ENCODE results near the gene EEF1A2. TPM values are rescaled to one million over a fixed set of nuclear protein-coding genes. Genes with fewer than 3 reads are reported as not detected.

The EEF1A2 gene
- total and polyA plus RNA-seq, 5 donors from 2014 or later = 0.10 to 2.1 (median 0.33) TPM; not detected in 1

- ATAC-seq (ENCODE audit: low read depth in 2 of 2) (no peak), DNase-seq (no peak)
Measured at GRCh38 chr20:63539441-63540370, 40.8 kb upstream of the EEF1A2 start.

GRCh38 chr20:63539092-63539430 is 40.2 kb upstream of the EEF1A2 start:
- no peaks in the 10 kb centered on the region for H3K9me3 Mint-ChIP-seq
- H3K4me3 ChIP-seq (ENCODE audit: low read depth, low read length) = no peak overlapping the region
- H3K4me3 Mint-ChIP-seq = peak overlapping the region in 1 of 4 donors; percentile 69
- DNase-seq = no peak
- no peaks in the 10 kb centered on the region for H3K27me3 Mint-ChIP-seq
- H3K9me3 ChIP-seq (ENCODE audit: control insufficient read depth in 2 of 2, low read length in 2 of 2) = no peaks in the 10 kb centered on the region
- H3K36me3 ChIP-seq (ENCODE audit: control insufficient read depth, insufficient read depth, low read length) = no peaks in the 10 kb centered on the region
- H3K4me1 Mint-ChIP-seq = peaks cover 2 to 17% (median 5%) of the 10 kb centered on the region in 4 donors
- ATAC-seq (ENCODE audit: low read depth in 2 of 2) = no peak
- H3K4me1 ChIP-seq (ENCODE audit: control insufficient read depth, insufficient read depth, low read length, poor library complexity, severe bottlenecking) = peaks cover 23% of the 10 kb centered on the region
- no peaks in the 10 kb centered on the region for H3K36me3 Mint-ChIP-seq
- peak overlapping the region; percentile 86 for H3K27ac ChIP-seq (ENCODE audit: insufficient read depth, low read length, poor library complexity, severe bottlenecking)
- H3K27ac Mint-ChIP-seq = no peak overlapping the region
- no peaks in the 10 kb centered on the region for H3K27me3 ChIP-seq (ENCODE audit: control insufficient read depth, insufficient read depth, low read length)

More at GRCh38 chr20:63539441-63540370, 40.8 kb upstream of the EEF1A2 start:
- H3K4me1 ChIP-seq (ENCODE audit: control insufficient read depth, insufficient read depth, low read length, poor library complexity, severe bottlenecking) = peaks cover 23% of the 10 kb centered on the region
- Mint-ChIP-seq H3K4me1 (peaks cover 2 to 17% (median 5%) of the 10 kb centered on the region in 4 donors), H3K36me3 (no peaks in the 10 kb centered on the region), H3K9me3 (no peaks in the 10 kb centered on the region), H3K27ac (no peak overlapping the region), H3K4me3 (peak overlapping the region in 1 of 4 donors; percentile 69), H3K27me3 (no peaks in the 10 kb centered on the region)
- H3K27ac ChIP-seq (ENCODE audit: insufficient read depth, low read length, poor library complexity, severe bottlenecking) = no peak overlapping the region
- H3K36me3 ChIP-seq (ENCODE audit: control insufficient read depth, insufficient read depth, low read length) = no peaks in the 10 kb centered on the region
- no peak overlapping the region for H3K4me3 ChIP-seq (ENCODE audit: low read depth, low read length)
- H3K27me3 ChIP-seq (ENCODE audit: control insufficient read depth, insufficient read depth, low read length) = no peaks in the 10 kb centered on the region
- H3K9me3 ChIP-seq (ENCODE audit: control insufficient read depth in 2 of 2, low read length in 2 of 2) = no peaks in the 10 kb centered on the region

GRCh38 chr20:63538204-63539091 is 39.6 kb upstream of the EEF1A2 start:
- peak in 2 of 3 donors; percentile 28 to 41 for DNase-seq
- no peak overlapping the region for H3K4me3 ChIP-seq (ENCODE audit: low read depth, low read length)
- Mint-ChIP-seq H3K27me3 (no peaks in the 10 kb centered on the region), H3K4me3 (peak overlapping the region; percentile 72 to 84 (median 80)), H3K36me3 (no peaks in the 10 kb centered on the region), H3K9me3 (no peaks in the 10 kb centered on the region), H3K4me1 (peaks cover 0 to 17% (median under 1%) of the 10 kb centered on the region in 4 donors), H3K27ac (peak overlapping the region in 1 of 3 donors; percentile 55)
- H3K9me3 ChIP-seq (ENCODE audit: control insufficient read depth in 2 of 2, low read length in 2 of 2) = no peaks in the 10 kb centered on the region
- ATAC-seq (ENCODE audit: low read depth in 2 of 2) = no peak
- H3K27ac ChIP-seq (ENCODE audit: insufficient read depth, low read length, poor library complexity, severe bottlenecking) = peak overlapping the region; percentile 86
- H3K36me3 ChIP-seq (ENCODE audit: control insufficient read depth, insufficient read depth, low read length) = no peaks in the 10 kb centered on the region
- no peaks in the 10 kb centered on the region for H3K27me3 ChIP-seq (ENCODE audit: control insufficient read depth, insufficient read depth, low read length)
- peaks cover 23% of the 10 kb centered on the region for H3K4me1 ChIP-seq (ENCODE audit: control insufficient read depth, insufficient read depth, low read length, poor library complexity, severe bottlenecking)

GRCh38 chr20:63537525-63538203 is 38.8 kb upstream of the EEF1A2 start:
- ATAC-seq (ENCODE audit: low read depth in 2 of 2) (peak; percentile 87 to 88), DNase-seq (peak; percentile 87 to 95 (median 92))
- H3K9me3 Mint-ChIP-seq = no peaks in the 10 kb centered on the region
- Histone ChIP-seq H3K36me3 (ENCODE audit: control insufficient read depth, insufficient read depth, low read length) (no peaks in the 10 kb centered on the region), H3K27ac (ENCODE audit: insufficient read depth, low read length, poor library complexity, severe bottlenecking) (peak overlapping the region; percentile 86), H3K4me1 (ENCODE audit: control insufficient read depth, insufficient read depth, low read length, poor library complexity, severe bottlenecking) (peaks cover 23% of the 10 kb centered on the region), H3K9me3 (ENCODE audit: control insufficient read depth in 2 of 2, low read length in 2 of 2) (no peaks in the 10 kb centered on the region), H3K4me3 (ENCODE audit: low read depth, low read length) (no peak overlapping the region), H3K27me3 (ENCODE audit: control insufficient read depth, insufficient read depth, low read length) (no peaks in the 10 kb centered on the region)
- no peaks in the 10 kb centered on the region for H3K36me3 Mint-ChIP-seq
- H3K4me3 Mint-ChIP-seq = peak overlapping the region; percentile 72 to 84 (median 80)
- H3K27me3 Mint-ChIP-seq = no peaks in the 10 kb centered on the region
- H3K4me1 Mint-ChIP-seq = peaks cover 0 to 15% (median 0%) of the 10 kb centered on the region in 4 donors
- H3K27ac Mint-ChIP-seq = peak overlapping the region in 2 of 3 donors; percentile 55 to 91

GRCh38 chr20:63536997-63537524 is 38.2 kb upstream of the EEF1A2 start, which contains the start of gene PTK6:
Gene PTK6 (minus strand): TSS chr20:63537376. CDS start chr20:63537314, 62 bp downstream.
- H3K4me1 Mint-ChIP-seq = peaks cover 0 to 14% (median under 1%) of the 10 kb centered on the region in 4 donors
- no peaks in the 10 kb centered on the region for H3K27me3 ChIP-seq (ENCODE audit: control insufficient read depth, insufficient read depth, low read length)
- H3K27ac ChIP-seq (ENCODE audit: insufficient read depth, low read length, poor library complexity, severe bottlenecking) = peak within 1 kb of the TSS; percentile 86
- H3K27me3 Mint-ChIP-seq = no peaks in the 10 kb centered on the region
- no peak within 1 kb of the TSS for H3K4me3 ChIP-seq (ENCODE audit: low read depth, low read length)
- no peak for ATAC-seq (ENCODE audit: low read depth in 2 of 2)
- peak within 1 kb of the TSS; percentile 72 to 84 (median 80) for H3K4me3 Mint-ChIP-seq
- DNase-seq = no peak
- peaks cover 23% of the 10 kb centered on the region for H3K4me1 ChIP-seq (ENCODE audit: control insufficient read depth, insufficient read depth, low read length, poor library complexity, severe bottlenecking)
- no peaks in the 10 kb centered on the region for H3K9me3 Mint-ChIP-seq
- H3K36me3 Mint-ChIP-seq = no peaks in the 10 kb centered on the region
- peak within 1 kb of the TSS in 2 of 3 donors; percentile 55 to 91 for H3K27ac Mint-ChIP-seq
- no peaks in the 10 kb centered on the region for H3K9me3 ChIP-seq (ENCODE audit: control insufficient read depth in 2 of 2, low read length in 2 of 2)
- no peaks in the 10 kb centered on the region for H3K36me3 ChIP-seq (ENCODE audit: control insufficient read depth, insufficient read depth, low read length)

DNA sequence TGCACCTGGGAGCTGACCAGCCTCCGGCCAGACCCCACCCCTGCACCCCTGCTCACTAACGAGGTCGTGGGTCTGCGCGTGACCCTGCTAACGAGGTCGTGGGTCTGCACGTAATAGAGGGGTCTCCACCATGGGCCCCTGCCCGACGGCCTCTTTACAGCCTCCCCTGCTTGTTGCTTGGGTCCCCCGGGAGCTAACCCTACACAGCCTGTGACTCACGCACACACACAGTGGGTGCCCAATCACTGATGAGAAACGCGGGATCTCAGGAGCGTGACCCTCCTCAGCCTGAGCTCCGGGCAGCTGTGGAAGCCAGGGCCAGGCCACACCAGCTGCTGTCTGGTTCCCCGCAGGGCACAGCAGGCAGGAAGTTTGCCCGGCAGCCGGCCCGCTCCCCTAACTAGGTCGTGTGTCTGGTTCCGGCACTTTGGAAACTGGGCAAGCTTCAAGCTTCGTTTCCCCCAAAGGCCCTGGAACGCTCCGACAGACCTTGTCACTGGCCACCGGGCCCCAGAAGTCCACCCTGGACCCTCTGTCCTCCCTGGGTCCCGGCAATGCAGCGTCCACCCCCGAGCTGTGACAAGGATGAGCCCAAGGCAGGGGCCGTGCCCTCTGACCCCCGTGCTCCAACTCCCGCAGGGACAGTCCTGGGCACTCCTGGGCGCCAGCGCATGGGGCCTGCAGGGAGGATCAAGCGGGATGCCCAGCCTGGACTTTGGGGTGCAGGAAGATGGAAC is 37.5 kb upstream of the EEF1A2 start:
- no peak overlapping the region for H3K4me3 ChIP-seq (ENCODE audit: low read depth, low read length)
- Mint-ChIP-seq H3K4me3 (peak overlapping the region in 1 of 4 donors; percentile 16), H3K27ac (peak overlapping the region in 1 of 3 donors; percentile 43), H3K27me3 (no peaks in the 10 kb centered on the region), H3K9me3 (no peaks in the 10 kb centered on the region), H3K4me1 (peaks cover 0 to 14% (median 2%) of the 10 kb centered on the region in 4 donors), H3K36me3 (no peaks in the 10 kb centered on the region)
- ATAC-seq (ENCODE audit: low read depth in 2 of 2) (no peak), DNase-seq (no peak)
- no peak overlapping the region for H3K27ac ChIP-seq (ENCODE audit: insufficient read depth, low read length, poor library complexity, severe bottlenecking)
- H3K27me3 ChIP-seq (ENCODE audit: control insufficient read depth, insufficient read depth, low read length) = no peaks in the 10 kb centered on the region
- no peaks in the 10 kb centered on the region for H3K9me3 ChIP-seq (ENCODE audit: control insufficient read depth in 2 of 2, low read length in 2 of 2)
- H3K4me1 ChIP-seq (ENCODE audit: control insufficient read depth, insufficient read depth, low read length, poor library complexity, severe bottlenecking) = peaks cover 23% of the 10 kb centered on the region
- no peaks in the 10 kb centered on the region for H3K36me3 ChIP-seq (ENCODE audit: control insufficient read depth, insufficient read depth, low read length)

Data from CD4-positive, CD25-positive, alpha-beta regulatory T cell (primary cell).